ENCODE data around the gene BCO1.

The BCO1 gene

GRCh38 chr16:81333356-81333755, 94.9 kb downstream of the BCO1 start:
- TF ChIP-seq, protein P1, sequence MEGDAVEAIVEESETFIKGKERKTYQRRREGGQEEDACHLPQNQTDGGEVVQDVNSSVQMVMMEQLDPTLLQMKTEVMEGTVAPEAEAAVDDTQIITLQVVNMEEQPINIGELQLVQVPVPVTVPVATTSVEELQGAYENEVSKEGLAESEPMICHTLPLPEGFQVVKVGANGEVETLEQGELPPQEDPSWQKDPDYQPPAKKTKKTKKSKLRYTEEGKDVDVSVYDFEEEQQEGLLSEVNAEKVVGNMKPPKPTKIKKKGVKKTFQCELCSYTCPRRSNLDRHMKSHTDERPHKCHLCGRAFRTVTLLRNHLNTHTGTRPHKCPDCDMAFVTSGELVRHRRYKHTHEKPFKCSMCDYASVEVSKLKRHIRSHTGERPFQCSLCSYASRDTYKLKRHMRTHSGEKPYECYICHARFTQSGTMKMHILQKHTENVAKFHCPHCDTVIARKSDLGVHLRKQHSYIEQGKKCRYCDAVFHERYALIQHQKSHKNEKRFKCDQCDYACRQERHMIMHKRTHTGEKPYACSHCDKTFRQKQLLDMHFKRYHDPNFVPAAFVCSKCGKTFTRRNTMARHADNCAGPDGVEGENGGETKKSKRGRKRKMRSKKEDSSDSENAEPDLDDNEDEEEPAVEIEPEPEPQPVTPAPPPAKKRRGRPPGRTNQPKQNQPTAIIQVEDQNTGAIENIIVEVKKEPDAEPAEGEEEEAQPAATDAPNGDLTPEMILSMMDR (IDR thresholded peaks at IDR 0.05; ENCODE audit: low read depth, low read length) = no peak

DNA sequence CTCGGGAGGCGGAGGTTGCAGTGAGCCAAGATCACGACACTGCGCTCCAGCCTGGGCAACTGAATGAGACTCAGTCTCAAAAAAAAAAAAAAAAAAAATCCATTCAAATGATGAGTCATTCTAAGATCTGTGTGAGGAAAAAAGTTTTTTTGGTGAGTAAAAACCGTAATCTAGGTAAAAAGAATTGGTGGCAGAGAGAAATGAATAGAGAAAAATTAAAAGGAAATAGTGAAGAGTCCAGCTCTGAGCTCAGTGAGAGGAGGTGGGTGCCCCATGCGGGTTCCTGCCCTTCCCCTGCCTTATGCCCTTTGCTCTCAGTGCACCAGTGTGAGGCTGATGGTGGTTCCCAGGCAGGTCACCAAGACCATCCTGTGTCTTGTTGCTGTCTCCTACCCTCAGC, 97.2 kb downstream of the BCO1 start:
- TF ChIP-seq, protein P1 (IDR thresholded peaks at IDR 0.05; ENCODE audit: low read depth, low read length) = no peak
- no peak overlapping the region for H3K4me3 ChIP-seq (ENCODE audit: low read depth, low read length)

More at GRCh38 chr16:81333356-81333755, 94.9 kb downstream of the BCO1 start:
- H3K4me3 ChIP-seq (ENCODE audit: low read depth, low read length) = no peak overlapping the region

DNA sequence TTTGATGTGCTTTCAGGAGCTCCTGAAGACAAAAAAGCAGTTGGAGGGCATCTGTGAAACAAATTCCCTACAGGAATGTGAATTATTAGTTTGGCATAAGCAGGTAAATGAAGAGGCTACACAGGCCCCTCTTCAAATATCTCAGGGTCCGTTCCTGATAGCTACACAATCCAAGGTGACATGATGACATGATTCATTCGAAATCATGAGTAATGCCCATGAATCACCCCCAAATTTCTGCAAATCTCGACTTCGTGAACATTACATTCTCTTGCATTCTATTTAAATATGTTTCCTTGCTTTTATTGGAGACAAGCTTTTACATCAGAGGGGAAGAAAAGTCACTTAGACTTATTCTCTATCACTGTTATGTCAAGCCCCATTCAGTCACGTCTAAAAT, 98.6 kb downstream of the BCO1 start:
- no peak overlapping the region for H3K4me3 ChIP-seq (ENCODE audit: low read depth, low read length)
- TF ChIP-seq, protein P1 (IDR thresholded peaks at IDR 0.05; ENCODE audit: low read depth, low read length) = no peak

Data from WI38 (cell line).